GM21381 (cell line): ENCODE results near the gene KANK4.

Experiments
- ATAC-seq: cut with Tn5 transposase; IDR thresholded peaks from one replicate; pipeline ENCODE4 v1.9.1; 2021; ENCODE audit warnings: mild to moderate bottlenecking, moderate library complexity; ENCODE audit not compliant: unreplicated experiment

KANK4 gene

DNA sequence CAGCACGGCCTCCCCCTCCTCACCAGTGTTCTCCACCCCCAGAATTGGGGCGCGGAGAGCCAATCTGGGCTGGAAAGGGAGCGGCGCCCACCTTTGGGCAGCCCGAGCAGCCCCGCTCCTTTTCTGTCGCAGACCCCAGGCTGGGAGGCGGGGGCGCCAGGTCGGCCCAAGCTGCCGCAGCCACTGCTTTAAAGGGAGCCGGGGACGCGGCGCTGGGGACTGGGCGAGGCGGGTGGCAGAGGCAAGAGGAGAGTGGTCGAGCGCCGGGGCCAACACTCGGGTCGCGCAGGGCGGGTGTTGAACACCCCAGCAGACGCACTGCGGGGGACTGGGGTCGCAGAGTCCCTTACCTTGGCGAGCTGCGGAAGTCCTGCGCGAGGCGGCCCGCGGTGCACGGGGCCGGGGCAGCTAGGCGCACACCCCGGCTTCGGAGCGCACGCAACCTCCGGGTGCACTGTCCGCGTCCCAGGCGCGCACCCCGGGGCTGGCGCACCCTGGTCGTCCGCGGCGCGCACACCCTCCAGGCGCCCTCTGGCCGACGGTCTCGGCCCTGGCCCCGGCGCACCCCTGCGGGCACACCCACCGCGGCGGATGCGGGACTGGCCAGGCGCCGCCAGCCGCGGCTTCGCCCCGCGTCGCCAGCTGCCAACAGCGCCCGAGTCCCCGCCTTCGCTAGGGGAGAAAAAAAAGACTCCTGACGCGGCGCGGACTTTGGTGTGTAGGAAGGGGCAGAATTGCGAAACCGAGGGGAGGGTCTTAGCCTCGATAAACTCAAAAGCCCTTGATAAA, at the start of gene KANK4:
Gene KANK4 (minus strand): TSS at position 679 of the 789 bp plus-strand sequence. CDS start 37,870 bp downstream, outside the sequence.
- ATAC-seq = no peak

GRCh38 chr1:62368989-62369388, 49.8 kb upstream of the KANK4 start:
- ATAC-seq = no peak

DNA sequence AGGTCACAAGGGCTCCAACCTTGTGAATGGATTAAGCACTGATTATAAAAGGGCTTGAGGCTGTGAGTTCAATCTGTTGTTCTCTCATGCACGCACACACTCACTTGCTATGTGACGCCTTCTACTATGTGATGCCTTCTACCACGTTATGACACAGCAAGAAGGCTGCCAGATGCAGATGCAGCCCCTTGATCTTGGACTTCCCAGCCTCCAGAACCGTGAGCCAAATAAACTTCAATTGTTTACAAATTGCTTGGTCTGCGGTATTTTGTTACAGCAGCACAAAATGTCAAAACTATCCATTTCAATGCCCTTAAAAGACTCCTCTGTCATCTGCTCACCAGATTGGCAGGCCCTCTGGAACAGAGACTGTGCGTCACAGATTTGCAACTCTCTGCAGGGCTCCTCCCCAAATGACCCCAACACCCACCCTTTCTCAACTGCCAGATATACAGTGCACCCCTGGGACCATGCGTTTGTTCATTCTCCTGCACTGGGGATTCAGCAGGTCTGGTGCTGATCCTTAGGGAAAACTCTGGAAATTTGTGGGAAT, 47.8 kb upstream of the KANK4 start:
- ATAC-seq = no peak

- no peak for ATAC-seq
Measured at GRCh38 chr1:62364721-62365120, 45.5 kb upstream of the KANK4 start.

DNA sequence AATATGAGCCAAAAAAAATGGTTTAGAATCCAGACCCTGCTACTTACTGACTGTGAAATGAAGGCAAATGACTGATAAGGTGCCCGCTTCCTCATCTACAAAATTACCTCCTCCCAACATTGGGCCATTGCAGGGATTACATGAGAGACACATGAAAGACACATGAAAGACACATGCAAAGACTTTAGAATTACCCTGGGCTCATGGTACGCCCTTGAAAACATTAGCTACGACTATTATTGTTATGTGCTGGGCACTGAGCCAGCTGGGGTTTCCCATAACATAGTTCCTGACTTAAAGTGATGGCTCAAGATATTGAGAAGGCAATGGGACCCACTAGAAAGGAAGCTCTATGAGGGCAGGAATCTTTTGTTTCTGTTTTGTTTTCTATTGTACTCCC, 43.7 kb upstream of the KANK4 start:
- no peak for ATAC-seq

DNA sequence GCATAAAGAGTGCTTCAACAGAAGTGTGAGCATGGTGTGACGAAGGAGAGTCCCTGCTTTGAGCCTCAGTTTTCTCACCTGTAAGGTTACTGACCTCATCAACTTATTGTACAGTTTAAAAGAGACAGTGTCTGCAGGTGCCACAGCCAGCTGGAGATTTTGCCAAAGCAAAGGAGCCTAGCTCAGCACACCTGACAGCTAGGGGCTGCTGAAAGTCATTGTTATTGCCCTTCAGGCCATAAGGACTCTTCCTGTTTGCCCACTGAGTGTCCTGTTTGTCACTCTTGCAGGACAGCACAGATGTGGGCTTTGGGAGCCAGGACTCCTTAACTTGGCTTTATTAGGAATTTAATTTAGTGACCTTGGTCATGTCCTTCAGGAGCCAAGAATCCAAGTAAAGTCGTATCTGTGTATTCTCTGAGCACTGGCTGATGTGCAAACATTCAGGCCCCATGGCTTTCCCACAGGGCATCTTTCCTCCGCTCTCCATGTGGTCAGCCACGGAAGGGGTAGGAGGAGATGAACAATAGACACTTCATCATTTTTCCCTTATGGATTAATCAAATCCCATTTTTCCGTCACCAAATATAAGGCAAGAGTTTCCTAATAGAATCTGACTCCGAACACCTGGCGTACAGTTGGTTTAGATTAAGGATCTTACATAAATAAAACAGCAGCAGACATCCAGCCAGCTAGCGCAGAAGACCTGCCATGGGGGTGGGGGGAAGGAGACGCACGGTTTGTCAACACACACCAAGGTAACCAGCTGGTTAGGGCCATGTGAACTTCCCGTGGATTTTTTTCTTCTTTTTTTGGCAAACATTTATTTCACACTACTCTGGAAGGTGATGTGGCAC, 43.1 kb upstream of the KANK4 start:
- ATAC-seq = no peak

DNA sequence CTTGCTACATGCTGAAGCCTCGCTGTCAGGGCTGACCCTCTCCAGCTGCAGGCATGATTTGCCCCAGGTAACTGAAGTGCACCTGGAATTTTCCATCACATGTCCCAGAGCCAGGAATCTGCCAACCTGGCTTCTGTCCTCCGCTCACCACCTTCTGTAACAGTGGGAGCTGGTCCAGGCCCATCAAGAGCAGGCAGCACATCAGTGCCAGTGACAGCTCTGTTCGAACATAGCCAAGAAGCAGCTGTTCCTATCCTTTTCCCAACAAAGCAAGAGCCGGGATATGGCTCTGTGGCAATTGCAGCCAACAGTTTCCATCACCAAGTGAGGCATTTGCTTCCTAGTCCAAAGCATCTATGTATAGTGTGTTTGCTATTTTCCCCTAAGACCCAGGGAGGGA, 42.2 kb upstream of the KANK4 start:
- no peak for ATAC-seq

- ATAC-seq = no peak
Measured at GRCh38 chr1:62358665-62359373, 39.6 kb upstream of the KANK4 start.

- no peak for ATAC-seq
Measured at GRCh38 chr1:62357916-62358315, 38.7 kb upstream of the KANK4 start.

DNA sequence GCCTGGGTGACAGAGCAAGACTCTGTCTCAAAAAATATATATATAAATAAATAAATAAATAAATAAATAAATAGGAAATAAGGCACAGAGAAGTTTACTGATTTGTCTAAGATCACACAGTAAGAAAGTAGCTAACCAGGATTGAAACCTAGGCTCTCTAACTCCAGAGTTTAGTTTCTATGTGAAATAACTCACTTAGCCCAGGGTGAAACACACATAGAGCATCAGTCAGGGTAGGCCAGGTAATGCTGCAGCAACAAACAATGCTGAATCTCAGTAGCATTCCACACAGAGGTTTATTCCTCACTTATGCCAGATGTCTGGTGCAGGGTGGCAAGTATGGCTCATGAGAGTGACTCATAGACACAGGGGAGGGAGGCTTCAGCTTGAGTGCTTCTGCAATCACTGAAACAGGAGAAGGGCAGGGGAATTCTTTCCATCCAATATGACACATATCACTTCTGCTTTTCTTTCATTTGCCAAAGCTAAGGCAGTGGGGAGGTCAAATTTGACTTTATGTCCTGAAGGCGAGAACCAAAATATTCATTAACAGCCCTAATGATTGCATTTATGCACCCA, 37.1 kb upstream of the KANK4 start:
- no peak for ATAC-seq

DNA sequence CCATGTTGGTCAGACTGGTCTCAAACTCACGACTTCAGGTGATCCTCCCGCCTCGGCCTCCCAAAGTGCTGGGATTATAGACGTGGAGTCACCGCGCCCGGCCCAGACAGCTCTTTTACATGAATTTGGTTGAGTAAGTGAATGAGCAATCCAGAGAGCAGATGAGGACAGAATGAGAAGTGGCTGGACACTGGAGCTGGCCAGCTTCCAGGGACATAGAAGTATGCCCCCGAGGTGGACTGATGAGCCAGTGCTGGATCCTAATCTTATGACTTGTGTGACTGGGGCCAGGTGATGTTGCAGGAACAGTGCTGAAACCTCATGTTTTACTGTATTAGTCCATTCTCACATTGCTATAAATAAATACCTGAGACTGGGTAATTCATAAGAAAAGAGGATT, 35.9 kb upstream of the KANK4 start:
- ATAC-seq = no peak

GRCh38 chr1:62353853-62354252, 34.6 kb upstream of the KANK4 start:
- ATAC-seq = no peak

GRCh38 chr1:62352387-62352786, 33.2 kb upstream of the KANK4 start:
- ATAC-seq = no peak

- no peak for ATAC-seq
Measured at GRCh38 chr1:62349470-62350233, 30.4 kb upstream of the KANK4 start.

DNA sequence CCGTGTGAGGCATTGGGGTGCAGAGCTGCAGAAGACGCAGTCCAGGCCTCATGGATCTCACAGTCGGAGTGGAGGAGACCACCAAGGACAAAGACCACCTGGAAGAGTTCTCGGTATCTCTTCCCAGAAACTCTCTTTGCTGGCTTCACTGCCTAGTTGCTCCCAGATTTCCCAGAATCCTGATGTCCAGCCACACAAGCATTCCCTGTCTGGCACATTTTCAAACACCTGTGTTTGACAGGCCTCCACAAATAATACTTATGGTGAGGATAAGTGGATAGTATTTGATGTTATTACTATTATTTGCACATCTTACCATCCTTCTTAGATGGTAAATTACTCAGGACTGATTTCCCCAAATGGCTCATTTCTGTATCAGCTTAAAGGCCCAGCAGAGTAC, 27.7 kb upstream of the KANK4 start:
- no peak for ATAC-seq

GRCh38 chr1:62343911-62344310, 24.7 kb upstream of the KANK4 start:
- no peak for ATAC-seq

DNA sequence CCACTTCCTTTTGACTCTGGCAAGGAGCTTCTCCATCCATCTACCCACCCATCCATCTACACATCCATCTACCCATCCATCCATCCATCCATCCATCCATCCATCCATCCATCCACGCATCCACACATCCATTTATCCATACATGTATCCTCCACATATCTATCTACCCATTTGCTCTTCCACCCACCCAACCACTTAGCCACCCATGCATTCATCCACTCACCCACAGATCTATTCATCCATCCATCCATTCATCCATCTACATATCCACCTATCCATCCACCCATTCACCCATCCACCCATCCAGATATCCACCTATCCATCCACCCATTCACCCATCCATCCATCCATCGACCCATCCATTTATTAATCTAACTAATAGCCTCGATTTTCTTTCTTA, 23.0 kb upstream of the KANK4 start:
- no peak for ATAC-seq

DNA sequence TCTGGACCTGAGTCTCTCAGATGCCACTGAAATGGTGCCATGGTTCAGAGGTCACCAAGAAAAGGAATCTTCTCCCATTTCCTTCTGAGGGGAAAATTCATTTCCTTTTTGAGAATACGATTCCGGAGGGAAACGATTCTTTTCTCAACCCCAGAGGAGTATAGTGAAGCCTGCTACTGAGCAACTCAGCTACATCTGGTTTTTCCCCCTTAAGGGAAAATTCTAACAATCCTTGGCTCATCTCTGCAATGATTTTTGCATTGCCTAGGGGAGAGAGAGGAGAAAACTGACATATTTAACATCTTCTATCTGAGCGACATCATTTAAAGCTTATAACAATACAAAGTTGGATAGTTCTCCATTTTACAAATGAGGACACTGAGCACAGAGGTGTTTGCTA, 22.4 kb upstream of the KANK4 start:
- ATAC-seq = no peak

DNA sequence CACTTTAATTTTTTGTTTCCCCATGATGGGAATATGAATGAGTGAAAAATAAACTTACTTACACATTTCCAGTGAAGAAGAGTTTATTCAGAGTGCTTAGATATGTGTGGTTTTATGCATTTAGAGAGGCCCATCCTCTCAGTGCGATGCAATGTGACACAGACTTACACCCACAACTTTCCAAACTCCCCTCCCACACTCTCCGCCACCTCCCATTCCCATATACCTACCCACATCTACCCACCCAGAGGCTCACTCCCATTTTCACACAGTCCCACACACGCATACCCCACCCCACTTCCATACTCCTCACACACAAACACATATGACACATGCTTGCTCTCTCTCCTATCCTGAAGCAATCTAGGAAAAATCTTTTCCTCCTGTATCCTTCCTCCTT, 21.9 kb upstream of the KANK4 start:
- ATAC-seq = no peak
